ENCODE data around the gene ACTMAP.
"Not testable (repeated sequence)": the region's sequence is repeated elsewhere in the genome, so short reads cannot be mapped to it uniquely, and the experiment has no call there.

Gene ACTMAP

DNA sequence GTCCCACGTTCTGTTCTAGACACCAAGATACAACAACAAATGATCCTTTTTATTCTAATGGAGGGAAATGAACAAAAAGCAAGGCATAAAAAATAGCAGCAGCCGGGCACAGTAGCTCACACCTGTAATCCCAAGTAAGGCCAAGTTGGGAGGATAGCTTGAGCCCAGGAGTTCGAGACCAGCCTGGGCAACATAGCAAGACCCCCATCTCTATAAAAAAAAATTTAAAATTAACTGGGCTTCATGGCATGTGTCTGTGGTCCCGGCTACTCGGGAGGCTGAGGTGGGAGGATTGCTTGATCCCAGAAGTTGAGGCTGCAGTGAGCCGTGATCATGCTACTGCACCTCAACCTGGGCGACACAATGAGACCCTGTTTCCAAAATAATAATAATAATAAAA lies 26.1 kb upstream of the ACTMAP start:
- DNase-seq (ENCODE audit: low spot score): no peak

DNA sequence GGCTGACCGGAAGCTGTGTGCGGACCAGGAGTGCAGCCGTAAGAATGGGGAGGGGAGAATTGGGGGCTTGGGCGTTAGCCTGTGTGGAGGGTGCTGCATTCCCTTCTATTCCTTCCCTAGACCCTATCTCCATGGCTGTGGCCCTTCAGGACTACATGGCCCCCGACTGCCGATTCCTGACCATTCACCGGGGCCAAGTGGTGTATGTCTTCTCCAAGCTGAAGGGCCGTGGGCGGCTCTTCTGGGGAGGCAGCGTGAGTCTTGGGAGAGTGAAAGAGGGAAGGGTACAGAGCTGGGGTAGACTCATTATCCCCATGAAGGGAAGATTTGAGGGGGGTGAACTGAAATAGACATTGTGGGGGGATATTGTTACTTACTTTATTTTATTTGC lies 25.4 kb upstream of the ACTMAP start:
- DNase-seq (ENCODE audit: low spot score): no peak

DNA sequence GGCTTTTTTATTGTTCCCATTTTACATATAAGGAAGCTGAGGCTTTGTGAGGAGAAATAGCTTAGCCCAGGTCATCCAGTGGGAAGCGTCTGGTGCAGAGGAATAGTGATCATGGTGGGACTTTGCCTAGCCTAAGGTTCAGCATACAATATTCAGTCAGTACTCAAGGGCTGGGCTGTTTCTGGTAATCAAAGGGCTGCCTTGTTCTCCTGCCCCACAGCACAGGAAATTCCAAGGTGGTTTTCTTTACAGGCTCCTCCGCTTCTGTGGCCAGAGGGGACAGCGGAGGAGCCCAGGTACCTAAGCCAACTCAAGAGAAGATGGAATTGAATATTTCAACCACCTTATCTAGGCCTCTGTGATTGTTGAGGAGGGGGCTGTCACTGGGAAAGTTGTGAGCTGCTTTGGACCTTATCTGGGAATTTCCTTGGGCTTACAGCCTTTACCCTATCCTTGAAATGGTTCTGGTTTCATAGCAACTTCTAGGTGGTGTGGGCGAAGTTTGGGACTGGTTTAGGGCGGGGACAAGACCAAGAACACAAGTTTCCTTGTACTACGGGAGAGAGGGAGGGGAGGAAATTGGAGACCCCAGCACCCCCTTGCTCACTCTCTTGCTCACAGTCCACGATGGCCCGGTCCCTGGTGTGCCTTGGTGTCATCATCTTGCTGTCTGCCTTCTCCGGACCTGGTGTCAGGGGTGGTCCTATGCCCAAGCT lies 24.8 kb upstream of the ACTMAP start, which contains the start of gene MIA:
Gene MIA, plus strand, starts transcription at position 606 of the 716 bp plus-strand sequence. Its CDS starts 22 bp downstream, at position 628.
- no peak for DNase-seq (ENCODE audit: low spot score)

DNA sequence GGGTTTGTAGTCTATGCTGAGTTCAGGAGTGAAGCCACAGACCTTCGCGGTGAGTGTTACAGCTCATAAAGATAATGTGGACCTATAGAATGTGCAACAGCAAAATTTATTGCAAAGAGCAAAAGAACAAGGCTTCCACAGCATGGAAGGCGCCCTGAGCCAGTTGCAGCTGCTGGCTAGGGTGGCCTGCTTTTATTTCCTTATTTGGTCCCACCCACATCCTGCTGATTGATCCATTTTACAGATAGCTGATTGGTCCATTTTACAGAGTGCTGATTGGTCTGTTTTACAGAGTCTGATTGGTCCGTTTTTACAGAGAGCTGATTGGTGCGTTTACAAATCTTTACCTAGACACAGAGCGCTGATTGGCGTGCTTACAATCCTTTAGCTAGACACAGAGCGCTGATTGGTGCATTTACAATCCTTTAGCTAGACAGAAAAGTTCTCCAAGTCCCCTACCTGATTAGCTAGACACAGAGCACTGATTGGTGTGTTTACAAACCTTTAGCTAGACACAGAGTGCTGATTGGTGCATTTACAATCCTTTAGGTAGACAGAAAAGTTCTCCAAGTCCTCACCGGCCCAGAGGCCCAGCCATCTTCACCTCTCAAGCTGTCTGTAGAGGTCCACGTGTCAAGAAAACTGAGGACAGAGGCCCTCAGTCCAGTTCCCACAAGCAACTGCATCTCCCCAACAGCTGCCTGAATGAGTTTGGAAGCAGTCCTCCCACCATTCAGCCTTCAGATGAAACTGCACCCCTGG lies 21.0 kb upstream of the ACTMAP start:
- peak; percentile 12 for DNase-seq (ENCODE audit: low spot score)

DNA sequence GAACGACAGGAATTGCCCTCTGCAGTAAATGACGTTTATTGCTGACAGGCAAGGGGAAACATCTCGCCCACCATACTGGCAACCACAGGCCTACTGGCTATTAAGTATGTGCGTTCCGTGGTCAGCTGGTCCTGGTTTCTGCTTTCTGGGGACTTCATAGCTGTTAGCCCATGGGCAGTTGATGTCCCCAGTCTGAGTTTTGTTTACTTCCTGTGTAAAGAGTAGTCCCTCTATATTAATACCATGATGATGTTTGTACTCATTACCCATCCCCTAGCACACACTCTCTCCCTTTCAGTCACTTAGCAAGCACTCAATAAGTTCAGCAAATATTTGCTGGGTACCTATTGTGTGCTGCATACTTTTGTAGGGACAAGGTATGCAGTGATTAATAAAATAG lies 18.6 kb upstream of the ACTMAP start:
- DNase-seq (ENCODE audit: low spot score): no peak

DNA sequence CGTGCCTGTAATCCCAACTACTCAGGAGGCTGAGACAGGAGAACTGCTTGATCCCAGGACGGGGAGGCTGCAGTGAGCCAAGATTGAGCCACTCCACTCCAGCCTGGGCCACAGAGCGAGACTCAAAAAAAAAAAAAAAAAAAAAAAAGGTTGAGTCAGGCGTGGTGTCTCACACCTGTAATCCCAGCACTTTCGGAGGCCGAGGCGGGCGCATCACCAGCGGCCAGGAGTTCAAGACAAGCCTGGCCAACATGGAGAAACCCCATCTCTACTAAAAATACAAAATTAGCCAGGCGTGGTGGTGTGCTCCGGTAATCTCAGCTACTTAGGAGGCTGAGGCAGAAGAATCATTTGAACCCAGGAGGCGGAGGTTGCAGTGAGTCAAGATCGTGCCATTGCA lies 16.1 kb upstream of the ACTMAP start:
- not testable (repeated sequence) for DNase-seq (ENCODE audit: low spot score)

DNA sequence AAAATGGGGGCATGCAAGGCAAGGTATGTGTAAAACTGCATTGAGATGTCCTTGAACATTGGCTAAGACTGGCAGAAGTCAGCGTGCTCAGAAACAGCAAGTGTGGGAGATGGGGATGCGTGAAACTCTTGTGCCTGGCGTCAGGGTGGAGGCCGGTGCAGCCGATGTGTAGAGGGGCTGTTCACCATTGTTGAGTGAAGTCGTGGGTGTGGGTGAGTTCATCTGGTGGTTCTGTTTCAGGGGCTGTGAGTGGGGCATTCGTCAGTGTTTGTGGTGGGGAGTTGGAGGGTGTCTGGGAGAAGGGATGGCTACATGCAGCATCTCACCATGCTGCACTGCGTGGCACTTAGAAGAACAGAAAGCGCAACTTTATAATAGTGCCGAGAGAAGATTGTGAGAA lies 13.7 kb upstream of the ACTMAP start:
- no peak for DNase-seq (ENCODE audit: low spot score)

DNA sequence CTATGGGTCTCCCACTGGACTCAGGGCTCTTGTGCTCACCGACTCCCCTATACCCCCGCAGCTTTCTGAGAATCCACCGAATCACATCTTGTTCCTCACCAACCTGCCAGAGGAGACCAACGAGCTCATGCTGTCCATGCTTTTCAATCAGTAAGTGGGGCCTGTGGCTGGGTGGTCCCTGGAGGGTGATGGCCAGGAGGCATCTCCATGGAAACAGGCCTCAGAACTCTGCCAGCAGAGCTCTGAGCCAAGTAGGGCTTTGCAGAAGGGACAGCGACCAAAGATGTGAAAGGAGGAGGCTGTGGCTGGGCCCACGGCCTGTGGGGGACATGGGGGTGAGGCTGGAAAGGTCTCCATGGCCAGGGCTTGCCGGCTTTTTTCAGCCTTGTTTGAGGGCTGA lies 13.2 kb upstream of the ACTMAP start:
- DNase-seq (ENCODE audit: low spot score): no peak

DNA sequence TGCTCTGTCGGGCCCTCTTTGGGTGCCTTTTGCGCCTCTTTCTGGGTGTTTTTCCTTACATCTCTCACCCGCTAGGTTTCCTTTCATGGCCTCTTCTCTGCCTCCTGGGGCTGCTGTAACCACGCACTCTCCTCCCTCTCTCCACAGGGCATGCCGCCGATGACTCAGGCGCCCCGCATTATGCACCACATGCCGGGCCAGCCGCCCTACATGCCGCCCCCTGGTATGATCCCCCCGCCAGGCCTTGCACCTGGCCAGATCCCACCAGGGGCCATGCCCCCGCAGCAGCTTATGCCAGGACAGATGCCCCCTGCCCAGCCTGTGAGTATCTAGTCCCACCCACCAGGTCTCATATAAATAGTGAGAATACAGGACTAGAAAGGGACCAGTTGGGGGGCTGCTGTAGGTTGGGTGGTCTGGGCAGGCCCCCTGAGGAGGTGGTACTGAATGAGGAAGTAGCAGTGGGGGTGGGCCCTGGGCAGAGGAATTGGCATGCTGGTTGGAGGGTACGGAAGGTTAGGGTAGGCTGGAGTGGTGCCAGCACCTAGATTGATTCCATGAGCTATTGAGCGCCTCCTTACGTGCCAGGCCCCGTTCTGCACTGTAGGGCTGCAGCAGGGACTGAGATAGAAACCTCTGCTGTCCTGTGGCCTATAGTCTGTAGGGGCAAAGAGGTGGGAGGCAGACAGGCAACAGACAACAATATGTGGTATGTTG lies 12.6 kb upstream of the ACTMAP start:
- no peak for DNase-seq (ENCODE audit: low spot score)

DNA sequence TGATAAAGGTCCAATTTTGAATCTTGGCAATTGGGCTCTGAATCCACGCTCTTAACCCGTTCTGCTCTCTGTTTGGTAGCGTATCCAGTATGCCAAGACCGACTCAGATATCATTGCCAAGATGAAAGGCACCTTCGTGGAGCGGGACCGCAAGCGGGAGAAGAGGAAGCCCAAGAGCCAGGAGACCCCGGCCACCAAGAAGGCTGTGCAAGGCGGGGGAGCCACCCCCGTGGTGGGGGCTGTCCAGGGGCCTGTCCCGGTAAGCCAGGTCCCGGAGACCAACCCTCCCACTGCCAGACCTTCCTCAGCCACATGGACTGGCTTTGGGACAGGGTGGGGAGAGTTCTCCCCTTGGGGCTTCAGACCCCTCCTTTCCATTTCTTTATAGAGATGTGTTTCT lies 9.1 kb upstream of the ACTMAP start:
- no peak for DNase-seq (ENCODE audit: low spot score)

DNA sequence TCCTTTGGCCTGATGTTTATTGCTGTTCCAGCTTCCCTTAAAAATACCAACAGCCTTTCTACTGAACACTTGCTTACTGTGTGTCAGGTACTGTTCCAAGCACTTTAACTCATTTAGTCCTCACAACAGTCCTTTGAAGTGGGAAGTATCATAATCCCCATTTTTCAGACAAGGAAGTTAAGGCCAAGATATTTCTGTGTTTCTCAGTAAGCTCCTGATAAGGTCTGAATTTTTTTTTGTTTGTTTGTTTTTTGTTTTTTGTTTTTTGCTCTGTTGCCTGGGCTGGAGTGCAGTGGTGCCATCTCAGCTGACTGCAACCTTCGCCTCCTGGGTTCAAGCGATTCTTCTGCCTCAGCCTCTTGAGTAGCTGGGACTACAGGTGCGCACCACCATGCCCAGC lies 8.2 kb upstream of the ACTMAP start:
- no peak for DNase-seq (ENCODE audit: low spot score)

DNA sequence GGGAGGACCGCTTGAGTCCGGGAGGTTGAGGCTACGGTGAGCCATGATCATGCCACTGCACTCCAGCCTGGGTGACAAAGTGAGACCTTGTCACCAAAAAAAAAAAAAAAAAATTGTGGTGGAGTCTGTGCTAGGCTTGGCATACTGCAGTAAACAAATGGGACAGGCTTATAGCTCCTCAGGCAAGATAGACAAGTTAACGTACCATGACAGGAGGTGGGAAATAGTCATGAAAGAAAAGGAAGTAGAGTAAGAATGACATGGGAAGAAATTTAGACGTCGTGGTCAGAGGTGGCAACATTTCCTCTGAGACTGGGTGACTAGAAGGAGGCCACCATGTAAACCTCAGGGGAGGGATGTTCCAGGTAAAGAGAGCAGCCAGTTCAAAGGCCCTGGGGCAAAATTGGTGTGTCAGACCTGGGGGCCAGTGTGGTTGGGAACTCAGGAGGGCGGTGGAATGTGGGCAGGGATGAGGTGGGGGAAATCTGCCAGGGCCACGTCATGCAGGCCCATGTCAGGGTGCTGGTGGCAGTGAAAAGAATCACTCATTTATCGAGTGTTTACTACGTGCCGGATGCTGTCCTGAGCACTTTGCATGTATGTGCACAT lies 6.3 kb upstream of the ACTMAP start:
- no peak for DNase-seq (ENCODE audit: low spot score)

DNA sequence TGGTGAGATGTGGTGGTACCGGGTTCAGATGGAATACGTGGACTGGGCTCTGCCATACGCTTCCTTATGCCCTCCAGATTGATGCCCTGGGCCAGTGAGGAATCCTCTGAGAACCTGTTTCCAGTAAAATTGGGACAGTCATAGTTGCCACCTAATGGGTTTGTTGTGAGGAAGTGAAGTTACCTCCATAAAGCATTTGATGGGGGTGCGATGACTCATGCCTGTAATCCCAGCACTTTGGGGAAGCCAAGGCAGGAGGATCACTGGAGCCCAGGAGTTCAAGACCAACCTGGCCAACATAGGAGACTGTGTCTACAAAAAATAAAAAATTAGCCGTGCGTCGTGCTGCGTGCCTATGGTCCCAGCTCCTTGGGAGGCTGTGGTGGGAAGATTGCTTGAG lies 5.5 kb upstream of the ACTMAP start:
- DNase-seq (ENCODE audit: low spot score): no peak

DNA sequence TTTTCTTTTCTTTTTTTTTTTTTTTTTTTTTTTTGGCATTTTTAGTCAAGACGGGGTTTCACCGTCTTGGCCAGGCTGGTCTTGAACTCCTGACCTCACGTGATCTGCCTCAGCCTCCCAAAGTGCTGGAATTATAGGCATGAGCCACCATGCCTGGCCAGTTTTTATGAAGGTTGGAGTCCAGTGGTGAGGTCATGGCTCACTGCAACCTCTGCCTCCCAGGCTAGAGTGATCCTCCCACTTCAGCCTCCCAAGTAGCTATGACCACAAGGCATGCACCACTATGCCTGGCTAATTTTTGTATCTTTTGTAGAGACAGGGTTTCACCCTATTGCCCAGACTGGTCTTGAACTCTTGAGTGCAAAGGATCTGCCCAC lies 5.0 kb upstream of the ACTMAP start:
- DNase-seq (ENCODE audit: low spot score): no peak

DNA sequence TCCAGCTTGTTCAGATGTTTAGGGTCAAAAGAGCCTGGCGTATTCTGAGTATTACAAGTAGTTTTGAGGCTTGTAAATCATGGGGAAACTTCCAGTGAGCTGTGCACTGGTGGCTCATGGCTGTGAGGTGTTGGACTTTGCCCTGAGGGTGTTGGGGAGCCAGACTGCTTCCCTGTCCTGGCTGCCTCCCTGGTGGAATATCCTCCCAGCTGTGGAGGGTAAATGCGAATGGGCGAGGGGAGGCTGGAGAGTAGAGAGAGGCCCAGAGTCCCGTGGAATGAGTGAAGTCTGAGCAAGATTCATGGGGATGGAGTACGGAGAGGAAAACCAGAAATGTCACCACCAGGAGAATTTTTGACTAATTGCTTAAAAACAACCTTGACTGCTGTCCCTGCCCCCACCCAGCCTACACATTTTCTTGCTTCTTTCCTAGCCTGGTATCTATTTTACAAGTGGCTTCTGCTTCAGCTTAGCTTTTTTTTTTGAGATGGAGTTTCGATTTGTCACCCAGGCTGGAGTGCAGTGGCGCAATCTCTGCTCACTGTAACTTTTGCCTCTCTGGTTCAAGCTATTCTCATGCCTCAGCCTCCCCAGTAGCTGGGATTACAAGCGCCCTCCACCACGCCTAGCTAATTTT lies 4.5 kb upstream of the ACTMAP start:
- no peak for DNase-seq (ENCODE audit: low spot score)

DNA sequence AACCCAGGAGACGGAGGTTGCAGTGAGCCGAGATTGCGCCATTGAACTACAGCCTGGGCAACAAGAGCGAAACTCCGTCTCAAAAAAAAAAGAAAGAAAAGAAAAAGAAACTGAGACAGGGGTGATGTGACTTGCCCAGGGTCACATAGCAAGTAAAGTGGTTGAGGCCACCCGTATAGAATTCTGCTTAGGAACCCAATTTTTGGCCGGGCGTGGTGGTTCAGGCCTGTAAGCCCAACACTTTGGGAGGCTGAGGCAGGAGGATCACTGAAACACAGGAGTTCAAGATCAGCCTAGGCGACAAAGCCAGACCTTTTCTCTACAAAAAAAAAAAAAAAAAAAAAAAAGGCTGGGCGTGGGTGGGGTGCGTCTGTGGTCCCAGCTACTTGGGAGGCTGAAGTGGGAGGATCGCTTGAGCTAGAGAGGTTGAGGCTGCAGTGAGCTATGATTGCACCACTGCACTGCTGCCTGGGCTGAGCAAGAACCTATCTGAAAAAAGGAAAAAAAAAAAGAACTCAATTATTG lies 2.0 kb upstream of the ACTMAP start:
- DNase-seq (ENCODE audit: low spot score): no peak

DNA sequence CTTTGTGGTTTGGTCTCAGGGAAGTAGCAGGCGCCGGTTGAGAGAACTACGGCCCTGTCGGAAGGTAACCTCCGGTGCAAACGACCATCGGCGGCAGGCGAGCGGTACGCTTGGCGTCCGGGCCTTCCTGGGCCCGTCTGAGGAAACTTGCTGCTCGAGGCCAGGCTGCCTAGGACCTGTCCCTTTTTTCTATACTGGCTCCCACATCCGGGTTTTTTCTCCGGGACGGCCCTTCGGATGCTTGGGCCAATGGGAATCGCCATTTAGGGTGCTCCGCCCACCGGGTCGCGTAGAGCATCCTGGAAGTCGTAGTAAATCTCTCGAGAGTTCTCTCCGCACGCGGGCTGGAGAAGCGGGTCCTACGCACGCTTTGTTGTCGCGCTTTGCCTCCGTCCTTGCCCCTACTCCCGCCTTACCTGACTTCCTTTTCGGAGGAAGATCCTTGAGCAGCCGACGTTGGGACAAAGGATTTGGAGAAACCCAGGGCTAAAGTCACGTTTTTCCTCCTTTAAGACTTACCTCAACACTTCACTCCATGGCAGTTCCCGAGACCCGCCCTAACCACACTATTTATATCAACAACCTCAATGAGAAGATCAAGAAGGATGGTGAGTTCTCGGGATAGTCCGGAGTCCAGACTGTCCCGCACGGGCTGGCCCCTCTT lies 729 bp upstream of the ACTMAP start, which contains the start of gene SNRPA:
Gene SNRPA, plus strand, starts transcription at position 330 of the 664 bp plus-strand sequence. Its CDS starts 206 bp downstream, at position 536.
- DNase-seq (ENCODE audit: low spot score): peak; percentile 94

DNA sequence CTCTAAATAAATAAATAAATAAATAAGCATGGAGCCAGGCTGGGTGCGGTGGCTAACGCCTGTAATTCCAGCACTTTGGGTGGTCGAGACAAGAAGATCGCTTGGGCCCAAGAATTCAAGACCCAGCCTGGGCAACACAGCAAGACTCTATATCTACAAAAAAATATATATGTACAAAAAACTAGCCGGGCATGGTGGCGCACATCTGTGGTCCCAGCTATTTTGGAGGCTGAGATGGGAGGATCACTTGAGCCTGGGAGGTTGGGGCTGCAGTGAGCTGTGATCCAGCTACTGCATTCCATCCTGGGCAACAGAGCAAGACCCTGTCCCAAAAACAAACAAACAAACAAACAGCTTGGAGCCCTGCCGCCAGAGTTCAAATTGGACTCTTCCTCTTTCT lies 2.7 kb downstream of the ACTMAP start:
- DNase-seq (ENCODE audit: low spot score): no peak

DNA sequence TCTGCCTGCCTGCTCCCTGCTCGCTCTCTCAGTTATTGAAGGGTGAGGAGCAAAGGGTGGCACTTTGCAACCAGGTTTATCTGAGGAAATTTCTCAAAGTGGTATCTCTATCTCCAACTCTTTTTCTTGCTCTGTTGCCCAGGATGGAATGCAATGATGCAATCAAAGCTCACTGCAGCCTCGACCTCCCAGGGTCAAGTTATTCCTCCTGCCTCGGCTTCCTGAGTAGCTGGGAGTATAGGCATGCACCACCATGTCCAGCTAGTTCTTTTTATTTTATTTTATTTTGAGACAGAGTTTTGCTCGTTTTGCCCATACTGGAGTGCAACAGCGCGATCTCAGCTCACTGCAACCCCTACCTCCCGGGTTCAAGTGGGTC lies 4.9 kb downstream of the ACTMAP start:
- DNase-seq (ENCODE audit: low spot score): no peak

DNA sequence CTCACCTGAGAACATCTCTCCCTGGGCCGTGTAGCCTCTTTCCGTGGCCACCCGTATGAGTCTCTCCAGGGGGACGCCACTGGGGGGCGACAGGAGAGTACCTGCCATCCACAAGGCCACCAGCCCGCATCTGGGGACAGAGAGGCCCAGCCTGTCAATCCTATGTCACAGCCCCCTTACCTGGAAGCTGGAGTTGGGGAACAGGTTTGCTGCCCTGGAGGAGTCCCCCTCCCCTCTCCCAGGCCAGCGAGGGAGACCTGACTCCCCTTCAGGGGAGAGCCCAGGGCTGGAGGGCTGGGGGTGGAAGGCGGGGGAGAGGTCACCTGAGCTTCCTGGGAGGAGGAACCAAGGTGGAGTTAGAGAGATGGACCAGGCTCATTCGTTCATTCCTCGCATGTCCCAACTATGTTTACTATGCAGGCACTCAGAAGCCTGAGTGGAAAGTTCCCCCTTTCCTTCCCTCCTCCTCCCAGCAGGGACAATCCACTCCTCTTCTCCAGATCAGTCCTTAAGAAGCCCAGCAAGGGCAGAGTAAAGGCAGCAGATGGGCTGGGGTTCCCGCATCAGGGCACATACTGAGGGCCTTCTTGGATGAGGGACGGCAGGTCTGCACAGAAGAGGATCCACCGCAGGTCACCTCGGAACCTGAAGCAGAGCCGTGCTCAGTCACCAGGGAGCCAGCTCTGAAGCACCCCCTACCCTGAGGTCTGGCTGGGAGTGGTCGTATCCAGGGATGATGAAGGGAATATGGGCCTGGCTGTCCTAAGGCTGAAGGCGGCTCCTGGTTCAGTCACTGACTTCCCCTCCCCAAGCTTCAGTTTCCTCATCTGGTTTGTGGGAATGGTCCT lies 5.5 kb downstream of the ACTMAP start:
- no peak for DNase-seq (ENCODE audit: low spot score)

All from CD4-positive, alpha-beta T cell treated with Interleukin-6 at 100 ng/mL for 8 hours (primary cell).